ENCODE results near the gene CACNA1H. TPM values are rescaled to one million over a fixed set of nuclear protein-coding genes. Genes with fewer than 3 reads are reported as not detected.

The CACNA1H gene
- total and polyA plus RNA-seq, 2 of the 4 experiments (the other 2 are of a cell fraction): 1.6 to 5.8 TPM

DNA sequence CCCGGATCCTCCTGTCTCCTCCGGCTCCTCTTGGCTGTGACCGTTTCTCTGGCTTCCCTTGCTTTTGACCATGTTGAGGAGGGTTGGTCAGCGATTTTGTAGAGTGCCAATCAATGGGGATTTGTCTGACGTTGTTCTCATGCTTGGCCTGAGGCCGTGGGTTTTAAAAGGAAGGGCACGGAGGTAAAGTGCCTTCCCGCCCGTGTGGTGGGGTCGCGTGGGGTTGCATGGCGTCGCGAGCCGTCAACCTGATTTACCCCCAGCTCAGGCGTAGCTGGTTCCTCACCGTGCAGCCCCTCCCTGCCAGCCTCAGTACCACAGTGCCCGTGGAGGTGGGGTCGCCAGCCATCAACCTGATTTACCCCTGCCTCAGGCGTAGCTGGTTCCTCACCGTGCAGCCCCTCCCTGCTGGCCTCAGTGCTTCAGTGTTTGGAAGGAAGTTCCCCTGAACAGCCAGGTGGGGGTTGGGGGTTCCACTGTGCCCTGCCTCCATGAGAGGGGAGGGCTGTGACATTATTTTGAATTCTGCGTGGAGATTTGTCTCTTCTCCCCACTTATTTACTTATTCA, 92.6 kb downstream of the CACNA1H start:
- H2BK20ac ChIP-seq (ENCODE audit: low read depth, low read length): no peak overlapping the region
- ATAC-seq (ENCODE audit: low read depth) (no peak), DNase-seq (no peak)
- no peaks in the 10 kb centered on the region for H3K9me1 ChIP-seq (ENCODE audit: insufficient read depth, low read length)
- H3K18ac ChIP-seq (ENCODE audit: low read depth, low read length): no peak overlapping the region
- no peak overlapping the region for H2AK9ac ChIP-seq (replicated peaks; ENCODE audit: low read depth, low read length, poor library complexity)
- H3K56ac ChIP-seq (ENCODE audit: extremely low read depth, insufficient read depth, low read length): no peak overlapping the region
- ChIA-PET CTCF (no interaction called here), POLR2A (ENCODE audit: unreplicated experiment) (no interaction called here)
- no peak overlapping the region for H4K91ac ChIP-seq (ENCODE audit: insufficient read depth, low read depth, low read length)
- BruUV-seq (replicated peaks): no TSS peak
- no peak overlapping the region for H3K4me2 ChIP-seq (ENCODE audit: low read depth, low read length)
- H3K4me1 ChIP-seq (ENCODE audit: control insufficient read depth, insufficient read depth, low read length): no peaks in the 10 kb centered on the region
- H3K36me3 ChIP-seq (ENCODE audit: control insufficient read depth, insufficient read depth, low read length): no peaks in the 10 kb centered on the region
- H2BK5ac ChIP-seq (ENCODE audit: low read depth, low read length, poor library complexity, severe bottlenecking): no peak overlapping the region
- H2AK5ac ChIP-seq (ENCODE audit: low read depth, low read length): no peak overlapping the region
- no peak overlapping the region for H3K4ac ChIP-seq (ENCODE audit: low read depth, low read length)
- in situ Hi-C loops (cut with MboI; ENCODE audit: low sequenced_read_pairs): no loop called here
- no peak overlapping the region for H2BK120ac ChIP-seq (ENCODE audit: low read depth, low read length)
- no peak overlapping the region for H4K8ac ChIP-seq (ENCODE audit: low read depth in 2 of 2, low read length in 2 of 2)
- H3K27ac ChIP-seq (ENCODE audit: insufficient read depth, low read length): no peak overlapping the region
- H3K23ac ChIP-seq (ENCODE audit: low read depth, low read length): no peak overlapping the region
- peaks cover 18% of the 10 kb centered on the region for H3K27me3 ChIP-seq (ENCODE audit: control insufficient read depth, insufficient read depth, low read length)
- 19% methylated on average over 3 of the region's 22 CpGs; no CpG with 5 or more reads in 1 of the 2 experiments for WGBS, 2 experiments (ENCODE audit: extremely low coverage in 2 of 2, insufficient read length in 1 of 2)
- no peak overlapping the region for H3K9ac ChIP-seq (ENCODE audit: low read depth, low read length)
- no peak overlapping the region for H3K4me3 ChIP-seq (ENCODE audit: insufficient read depth, low read depth, low read length)
- intact Hi-C loops (cut with micrococcal nuclease): no loop called here
- dilution Hi-C loops (cut with HindIII; ENCODE audit: low sequenced_read_pairs, unreplicated experiment): no loop called here
- H3K14ac ChIP-seq (replicated peaks; ENCODE audit: low read depth, low read length): no peak overlapping the region
- H3K9me3 ChIP-seq (ENCODE audit: control insufficient read depth, insufficient read depth, low read length): no peaks in the 10 kb centered on the region
- no peak overlapping the region for H2BK15ac ChIP-seq (ENCODE audit: low read depth, low read length)
- no peak overlapping the region for H2AFZ ChIP-seq (replicated peaks; ENCODE audit: low read length, poor library complexity)
- H4K5ac ChIP-seq (ENCODE audit: low read depth, low read length): no peak overlapping the region
- no peak for TF ChIP-seq MXI1 (IDR thresholded peaks at IDR 0.05; ENCODE audit: borderline replicate concordance, low read depth, low read length)
- no peak for TF ChIP-seq CHD1 (IDR thresholded peaks at IDR 0.05; ENCODE audit: low read depth, low read length)
- no peak for TF ChIP-seq RFX5 (IDR thresholded peaks at IDR 0.05; ENCODE audit: low read depth, low read length)
- TF ChIP-seq SMC3 (IDR thresholded peaks at IDR 0.05; ENCODE audit: low read depth, low read length): no peak
- TF ChIP-seq CEBPB (IDR thresholded peaks at IDR 0.05; ENCODE audit: low read depth, low read length): no peak
- no peak for TF ChIP-seq FOS (IDR thresholded peaks at IDR 0.05; ENCODE audit: low read depth, low read length)
- TF ChIP-seq RCOR1 (IDR thresholded peaks at IDR 0.05; ENCODE audit: insufficient replicate concordance, low read length): no peak
- no peak for TF ChIP-seq RAD21 (IDR thresholded peaks at IDR 0.05; ENCODE audit: low read length)
- TF ChIP-seq, protein P1, sequence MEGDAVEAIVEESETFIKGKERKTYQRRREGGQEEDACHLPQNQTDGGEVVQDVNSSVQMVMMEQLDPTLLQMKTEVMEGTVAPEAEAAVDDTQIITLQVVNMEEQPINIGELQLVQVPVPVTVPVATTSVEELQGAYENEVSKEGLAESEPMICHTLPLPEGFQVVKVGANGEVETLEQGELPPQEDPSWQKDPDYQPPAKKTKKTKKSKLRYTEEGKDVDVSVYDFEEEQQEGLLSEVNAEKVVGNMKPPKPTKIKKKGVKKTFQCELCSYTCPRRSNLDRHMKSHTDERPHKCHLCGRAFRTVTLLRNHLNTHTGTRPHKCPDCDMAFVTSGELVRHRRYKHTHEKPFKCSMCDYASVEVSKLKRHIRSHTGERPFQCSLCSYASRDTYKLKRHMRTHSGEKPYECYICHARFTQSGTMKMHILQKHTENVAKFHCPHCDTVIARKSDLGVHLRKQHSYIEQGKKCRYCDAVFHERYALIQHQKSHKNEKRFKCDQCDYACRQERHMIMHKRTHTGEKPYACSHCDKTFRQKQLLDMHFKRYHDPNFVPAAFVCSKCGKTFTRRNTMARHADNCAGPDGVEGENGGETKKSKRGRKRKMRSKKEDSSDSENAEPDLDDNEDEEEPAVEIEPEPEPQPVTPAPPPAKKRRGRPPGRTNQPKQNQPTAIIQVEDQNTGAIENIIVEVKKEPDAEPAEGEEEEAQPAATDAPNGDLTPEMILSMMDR (conservative IDR thresholded peaks at IDR 0.05; ENCODE audit: low read depth, low read length): no peak
- no peak for TF ChIP-seq NFE2L2 (IDR thresholded peaks at IDR 0.05; ENCODE audit: low read depth, low read length)
- TF ChIP-seq, protein P2, sequence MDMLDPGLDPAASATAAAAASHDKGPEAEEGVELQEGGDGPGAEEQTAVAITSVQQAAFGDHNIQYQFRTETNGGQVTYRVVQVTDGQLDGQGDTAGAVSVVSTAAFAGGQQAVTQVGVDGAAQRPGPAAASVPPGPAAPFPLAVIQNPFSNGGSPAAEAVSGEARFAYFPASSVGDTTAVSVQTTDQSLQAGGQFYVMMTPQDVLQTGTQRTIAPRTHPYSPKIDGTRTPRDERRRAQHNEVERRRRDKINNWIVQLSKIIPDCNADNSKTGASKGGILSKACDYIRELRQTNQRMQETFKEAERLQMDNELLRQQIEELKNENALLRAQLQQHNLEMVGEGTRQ (IDR thresholded peaks at IDR 0.05; ENCODE audit: low read depth, low read length): no peak
- TF ChIP-seq, protein P3, sequence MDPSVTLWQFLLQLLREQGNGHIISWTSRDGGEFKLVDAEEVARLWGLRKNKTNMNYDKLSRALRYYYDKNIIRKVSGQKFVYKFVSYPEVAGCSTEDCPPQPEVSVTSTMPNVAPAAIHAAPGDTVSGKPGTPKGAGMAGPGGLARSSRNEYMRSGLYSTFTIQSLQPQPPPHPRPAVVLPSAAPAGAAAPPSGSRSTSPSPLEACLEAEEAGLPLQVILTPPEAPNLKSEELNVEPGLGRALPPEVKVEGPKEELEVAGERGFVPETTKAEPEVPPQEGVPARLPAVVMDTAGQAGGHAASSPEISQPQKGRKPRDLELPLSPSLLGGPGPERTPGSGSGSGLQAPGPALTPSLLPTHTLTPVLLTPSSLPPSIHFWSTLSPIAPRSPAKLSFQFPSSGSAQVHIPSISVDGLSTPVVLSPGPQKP (IDR thresholded peaks at IDR 0.05; ENCODE audit: borderline replicate concordance, low read depth, low read length): no peak
- TF ChIP-seq BHLHE40 (IDR thresholded peaks at IDR 0.05; ENCODE audit: low read depth, low read length): no peak
- TF ChIP-seq POLR2A (IDR thresholded peaks at IDR 0.05; ENCODE audit: low read depth, low read length): no peak
- TF ChIP-seq MAZ (IDR thresholded peaks at IDR 0.05; ENCODE audit: borderline replicate concordance, low read depth, low read length): no peak
- no peak for TF ChIP-seq MAFK (IDR thresholded peaks at IDR 0.05; ENCODE audit: low read depth, low read length)
- H4K20me1 ChIP-seq (ENCODE audit: insufficient read depth, low read length): no peaks in the 10 kb centered on the region
- no peaks in the 10 kb centered on the region for H3K79me1 ChIP-seq (ENCODE audit: low read depth in 1 of 2, low read length in 2 of 2)
